Activated CD4-positive, alpha-beta T cell treated with anti-CD3 and anti-CD28 coated beads, Interleukin-10, Interleukin-2, amounts not matched to agents 100 ng/mL and 50 ng/mL, durations not matched to agents 16 hours and 8 hours (primary cell): ENCODE results near the gene ROR2.

Experiments
- DNase-seq: peaks from one replicate; pipeline ENCODE4 v3.0.0-alpha.2; 2020

ROR2 gene

DNA sequence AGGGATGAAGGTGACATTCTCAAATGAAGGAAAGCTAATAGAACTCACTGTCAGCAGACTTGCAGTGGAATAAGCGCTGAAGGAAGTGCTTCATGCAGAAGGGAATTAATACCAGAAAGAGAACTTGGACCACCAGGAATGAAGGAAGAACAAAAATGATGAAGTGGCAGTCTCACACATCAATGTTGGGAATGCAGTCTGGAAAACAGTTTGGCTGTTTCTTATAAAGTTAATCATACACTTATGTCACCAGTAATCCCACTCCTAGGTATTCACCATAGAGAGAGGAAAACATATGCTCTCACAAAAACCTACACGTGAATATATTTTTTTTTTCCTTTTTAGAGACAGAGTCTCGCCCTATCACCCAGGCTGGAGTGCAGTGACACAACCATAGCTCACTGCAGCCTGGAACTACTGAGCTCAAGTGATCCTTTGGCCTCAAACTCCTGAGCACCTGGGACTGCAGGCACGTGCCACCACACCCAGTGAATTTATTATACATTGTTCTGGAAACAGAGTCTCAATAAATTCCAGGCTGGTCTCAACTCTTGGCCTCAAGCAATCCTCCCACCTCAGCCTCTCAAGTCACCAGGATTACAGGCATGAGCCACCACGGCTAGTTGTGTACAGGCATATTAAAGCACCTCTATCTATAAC lies 81.2 kb downstream of the ROR2 start:
- no peak for DNase-seq

DNA sequence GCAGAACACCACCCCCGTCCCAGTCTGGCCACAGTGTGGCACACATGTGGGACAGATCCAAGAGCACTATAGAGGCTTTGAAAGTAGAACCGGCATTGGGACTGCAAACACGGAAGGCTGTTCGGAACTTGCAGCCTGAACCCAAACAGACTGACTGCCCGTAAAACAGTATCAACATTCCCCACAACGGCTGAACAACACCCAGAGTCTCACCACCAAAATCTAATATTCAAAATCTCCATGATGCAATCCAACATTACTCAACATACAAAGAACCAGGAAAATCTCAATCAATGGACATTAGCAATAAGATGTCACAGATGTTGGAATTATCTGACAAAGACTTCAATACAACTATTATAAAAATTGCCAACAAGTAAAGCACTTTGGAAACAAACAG lies 82.3 kb downstream of the ROR2 start:
- DNase-seq: no peak

DNA sequence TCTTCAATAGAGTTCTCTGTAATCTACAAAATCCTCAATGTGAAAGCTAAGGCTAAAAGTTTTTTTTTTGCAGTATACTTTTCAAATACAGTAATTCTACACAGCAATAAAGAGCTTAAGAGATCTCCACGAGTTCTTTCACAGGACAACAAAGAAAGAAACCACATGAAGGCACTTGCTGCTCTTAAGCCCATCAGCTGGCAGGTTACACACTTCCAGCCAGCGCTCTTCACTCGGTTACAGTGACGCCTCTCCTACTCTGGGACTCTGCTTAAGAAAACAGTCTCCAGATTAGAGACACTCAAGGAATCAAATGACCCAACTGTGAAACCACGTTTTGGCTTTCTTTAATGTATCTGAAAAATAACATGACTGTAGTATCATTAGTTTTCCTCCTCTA lies 85.0 kb downstream of the ROR2 start:
- no peak for DNase-seq

DNA sequence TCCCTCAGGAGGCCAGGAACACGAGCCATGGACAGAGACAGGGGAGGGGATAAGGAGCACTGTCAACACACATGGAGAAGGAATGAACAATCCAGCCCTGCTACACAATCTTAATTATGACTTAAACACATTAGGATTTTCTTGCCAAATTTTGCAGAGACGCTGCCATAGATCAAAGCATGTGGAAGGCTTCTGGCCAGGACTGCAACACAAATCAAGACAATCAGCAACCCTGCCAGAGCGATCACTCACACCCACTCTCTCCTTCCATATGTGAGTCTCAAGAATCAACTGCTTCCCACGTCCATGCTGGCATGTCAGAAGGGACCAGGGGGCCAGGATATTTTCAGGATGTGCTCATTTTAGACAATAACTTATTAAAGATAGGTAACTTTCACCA lies 85.6 kb downstream of the ROR2 start:
- no peak for DNase-seq

DNA sequence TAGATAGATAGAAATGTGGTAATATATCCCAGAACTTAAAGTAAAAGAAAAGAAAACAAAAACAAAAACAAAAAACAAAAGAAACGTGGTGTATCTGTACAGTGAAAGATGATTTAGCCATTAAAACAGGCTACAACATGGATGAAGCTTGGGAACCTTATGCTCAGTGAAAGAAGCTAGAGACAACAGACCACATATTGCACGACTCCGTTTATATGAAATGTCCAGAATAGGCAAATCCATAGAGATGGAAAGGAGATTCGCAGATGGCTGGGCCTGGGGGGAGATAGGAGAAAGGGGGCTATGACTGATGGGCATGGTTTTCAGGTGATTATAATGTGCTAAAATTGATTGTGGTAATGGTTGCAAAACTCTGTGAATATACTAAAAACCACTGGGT lies 86.6 kb downstream of the ROR2 start:
- no peak for DNase-seq

DNA sequence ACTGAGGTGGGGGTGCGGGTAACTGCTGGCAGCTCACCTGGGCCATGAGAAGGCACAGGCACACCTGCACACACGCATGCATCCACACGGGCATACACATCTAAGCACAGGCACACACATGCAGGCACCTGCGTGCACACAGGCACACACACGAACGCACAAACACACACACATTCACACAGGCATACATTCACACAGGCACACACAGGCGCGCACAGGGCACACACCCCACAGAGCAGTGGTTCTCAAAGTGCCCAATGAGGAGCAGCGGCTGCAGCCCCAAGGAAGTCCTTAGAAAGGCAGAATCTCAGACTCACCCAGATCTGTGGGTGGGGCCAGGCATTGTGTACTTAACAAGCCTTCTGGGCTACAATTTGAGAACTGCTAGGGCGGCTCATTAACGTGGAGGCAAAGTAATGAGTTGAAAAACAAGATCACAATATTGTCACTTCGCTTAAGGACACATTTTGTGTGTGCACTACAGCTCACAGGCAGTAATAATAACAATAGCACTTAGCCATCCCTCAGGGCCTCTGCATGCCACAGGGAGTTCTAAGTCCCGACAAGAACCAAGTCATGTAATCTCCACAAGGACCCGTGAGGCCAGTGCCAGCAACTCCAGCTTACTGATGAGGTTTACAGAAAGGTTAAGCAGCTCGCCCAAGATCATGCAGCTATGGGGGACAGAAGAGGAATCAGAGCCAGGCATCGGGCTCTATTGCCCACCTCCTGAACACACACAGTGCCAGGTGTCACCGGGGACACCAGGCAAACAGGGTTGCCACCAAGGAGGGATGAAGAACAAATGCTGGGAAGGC lies 91.6 kb downstream of the ROR2 start:
- no peak for DNase-seq

DNA sequence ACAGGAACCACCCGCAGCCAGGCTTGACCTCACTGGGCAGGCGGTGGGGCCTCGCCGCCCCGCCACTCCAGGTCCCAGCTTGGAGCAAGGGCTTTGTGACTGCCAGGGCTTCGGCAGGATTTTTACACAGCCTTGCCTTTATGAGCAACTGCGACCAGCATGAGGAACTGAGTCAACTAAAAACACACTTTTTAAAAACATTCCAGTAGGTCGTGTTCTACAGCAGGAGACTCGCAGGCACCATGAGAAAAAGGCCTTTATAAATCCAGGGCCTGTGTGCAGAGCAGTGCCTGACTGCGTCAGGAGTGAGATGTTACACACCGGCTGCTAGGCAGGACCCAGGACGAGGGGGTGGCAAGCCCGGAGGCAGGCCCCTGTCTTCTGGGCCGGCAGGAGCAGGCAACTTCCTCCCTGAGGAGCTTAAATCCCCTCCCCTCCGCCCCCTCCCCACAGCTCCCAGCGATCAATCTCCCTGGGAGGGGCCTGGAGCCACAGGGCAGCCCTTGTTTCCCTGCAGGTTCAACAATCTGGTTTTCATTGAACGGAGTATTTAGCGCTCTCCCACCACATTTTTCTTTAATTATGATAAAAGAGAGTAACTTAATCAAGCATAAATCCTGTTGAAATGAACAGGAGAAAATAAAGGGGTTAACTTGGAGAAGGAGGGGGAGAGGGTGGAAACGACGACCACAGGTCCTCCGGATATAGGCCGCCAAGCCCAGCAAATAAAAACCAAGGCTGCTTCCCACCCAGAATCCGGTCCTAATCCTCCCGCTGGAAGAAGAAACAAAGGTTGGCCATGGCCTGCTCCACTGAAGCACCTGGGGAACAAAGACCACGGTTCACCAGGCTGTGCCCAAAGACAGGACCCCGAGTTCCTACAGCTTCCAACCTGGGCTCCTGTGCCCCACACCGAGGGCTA lies 92.5 kb downstream of the ROR2 start:
- DNase-seq: no peak

DNA sequence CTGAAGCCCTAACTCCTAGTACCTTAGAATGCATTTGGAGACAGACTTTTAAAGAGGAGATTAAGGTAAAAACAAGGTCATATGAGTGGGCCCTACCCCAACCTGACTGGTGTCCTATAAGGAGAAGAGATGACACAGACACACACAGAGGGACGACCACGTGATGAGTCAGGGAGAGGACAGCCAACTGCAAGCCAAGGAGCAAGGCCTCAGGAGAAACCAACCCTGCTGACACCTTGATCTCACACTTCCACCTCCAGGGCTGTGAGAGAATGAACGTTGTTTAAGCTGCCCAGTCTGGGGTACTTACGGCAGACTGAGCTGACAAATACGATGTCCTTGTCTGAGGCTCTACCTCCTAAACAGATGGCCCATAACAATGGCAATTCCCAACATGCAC lies 93.6 kb downstream of the ROR2 start:
- peak; percentile 22 for DNase-seq

DNA sequence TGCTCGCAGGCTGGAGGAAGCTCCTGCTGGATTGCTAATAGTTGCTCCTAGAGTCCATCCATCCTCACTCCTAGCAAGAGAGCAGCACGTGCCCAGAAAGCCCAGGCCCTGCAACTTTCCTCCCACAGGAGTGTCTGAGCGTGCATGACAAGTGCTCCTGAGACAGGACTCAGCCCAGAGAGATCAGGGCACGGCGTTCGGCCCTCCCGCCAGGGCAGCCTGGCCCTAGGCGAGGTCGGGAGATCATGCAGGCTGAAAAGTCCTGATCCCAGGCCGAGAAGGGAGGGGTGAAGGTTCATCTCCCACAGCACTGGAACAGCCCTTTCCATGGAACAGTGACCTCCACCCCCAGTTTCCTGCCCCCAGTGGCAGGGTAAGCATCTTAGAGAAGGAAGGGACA lies 94.8 kb downstream of the ROR2 start:
- no peak for DNase-seq

DNA sequence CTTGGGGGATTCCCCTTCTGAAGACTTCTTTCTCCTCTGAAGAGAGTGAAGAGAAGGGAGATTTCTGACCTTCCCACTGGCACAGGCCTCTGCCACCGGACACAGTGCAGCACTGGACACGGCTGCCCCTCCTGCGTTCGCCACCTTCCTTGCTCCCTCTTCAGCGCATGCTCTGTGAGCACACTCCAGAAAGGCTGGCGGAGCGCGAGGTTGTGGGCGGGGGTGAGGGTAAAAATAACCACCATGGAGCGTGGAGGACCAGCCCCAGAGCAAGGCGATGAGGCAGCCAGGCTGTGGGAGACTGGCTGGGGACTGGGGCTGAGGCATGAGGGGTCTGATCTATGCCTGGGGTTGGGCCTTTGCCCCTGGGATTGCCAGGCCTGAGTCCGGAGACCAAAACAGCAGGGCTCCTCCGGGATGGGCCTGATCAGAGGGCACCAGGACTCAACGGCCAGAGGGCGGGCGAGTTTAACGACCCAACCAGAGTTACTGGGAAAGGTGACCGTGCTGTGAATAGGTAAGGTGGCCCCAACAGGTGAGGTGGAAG lies 97.2 kb downstream of the ROR2 start:
- DNase-seq: no peak

DNA sequence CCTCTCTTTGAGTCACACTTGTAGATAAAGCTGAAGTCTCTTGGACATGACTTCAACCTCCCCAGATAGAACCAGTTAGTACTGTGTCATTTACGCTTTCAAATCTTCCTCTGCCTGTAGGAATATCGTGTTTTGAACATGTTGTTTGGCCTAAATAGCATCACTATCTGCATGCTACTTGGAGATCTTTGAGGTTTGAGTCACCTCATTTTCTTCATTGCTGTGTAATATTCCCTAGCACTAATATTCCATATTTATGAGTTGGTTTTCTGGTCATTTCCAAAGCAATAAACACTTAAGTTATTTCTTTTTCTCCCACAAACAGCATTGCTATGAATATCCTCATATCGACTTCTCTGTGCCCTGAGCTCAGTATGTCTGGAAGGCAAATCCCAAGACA lies 100.3 kb downstream of the ROR2 start:
- no peak for DNase-seq

DNA sequence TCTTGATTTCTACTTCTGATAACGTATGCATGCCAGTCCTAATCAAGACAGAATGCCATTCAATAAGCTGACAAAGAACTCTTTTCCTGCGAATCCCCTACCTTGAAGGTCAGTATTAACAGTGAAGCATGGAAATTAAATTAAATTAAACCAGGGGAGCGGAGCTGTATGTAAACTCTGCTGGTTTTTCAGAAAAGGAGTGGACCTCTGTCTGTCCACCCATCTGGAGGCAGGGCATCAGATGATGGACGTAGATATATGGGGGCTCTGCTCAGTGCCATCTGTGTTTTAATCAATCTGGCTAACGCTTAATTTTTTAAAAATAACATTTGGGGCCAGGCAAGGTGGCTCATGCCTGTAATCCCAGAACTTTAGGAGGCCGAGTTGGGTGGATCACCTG lies 101.9 kb downstream of the ROR2 start:
- no peak for DNase-seq

DNA sequence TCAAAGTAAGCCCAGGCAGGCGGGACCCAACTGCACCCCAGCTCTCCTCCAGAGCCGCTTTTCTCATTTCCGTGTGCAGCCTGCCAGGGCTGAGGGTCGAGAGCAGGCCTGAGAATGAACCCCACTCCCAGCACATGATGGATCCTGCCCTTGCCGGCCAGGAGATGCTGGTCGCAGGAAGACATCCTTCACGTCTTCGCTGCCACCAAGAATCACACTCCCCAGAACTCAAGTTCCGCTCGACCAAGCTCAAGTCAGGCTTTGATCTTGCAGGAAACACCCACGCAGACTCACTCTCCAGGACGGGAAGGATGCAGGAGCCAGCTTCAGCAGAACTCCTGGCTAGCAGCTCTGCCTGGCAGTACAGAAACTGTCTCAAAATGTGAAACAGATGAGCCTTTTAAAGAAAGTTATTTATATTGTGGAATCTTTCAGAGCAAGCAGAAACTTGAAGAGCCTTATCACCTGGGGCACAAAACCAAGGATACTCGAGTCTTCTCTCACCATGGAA lies 102.4 kb downstream of the ROR2 start:
- peak; percentile 18 for DNase-seq

DNA sequence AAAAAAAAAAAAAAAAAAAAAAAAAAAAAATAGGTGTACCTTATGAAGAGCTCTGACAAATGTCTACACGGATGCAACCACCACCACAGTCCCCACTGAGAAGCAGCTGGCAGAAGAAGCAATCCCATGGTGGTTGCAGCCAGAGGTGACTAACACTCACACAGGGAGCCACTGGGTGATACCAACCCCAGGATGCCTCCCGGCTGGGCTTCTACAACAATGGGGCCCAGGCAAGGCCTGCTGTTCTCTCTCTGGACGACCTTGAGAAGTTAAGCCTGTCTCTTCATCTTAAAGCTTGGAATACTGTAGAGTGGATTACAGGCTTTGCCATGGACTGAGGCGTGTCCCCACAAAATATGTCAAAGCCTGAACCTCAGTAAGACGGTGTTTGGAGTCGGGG lies 104.1 kb downstream of the ROR2 start:
- DNase-seq: no peak

DNA sequence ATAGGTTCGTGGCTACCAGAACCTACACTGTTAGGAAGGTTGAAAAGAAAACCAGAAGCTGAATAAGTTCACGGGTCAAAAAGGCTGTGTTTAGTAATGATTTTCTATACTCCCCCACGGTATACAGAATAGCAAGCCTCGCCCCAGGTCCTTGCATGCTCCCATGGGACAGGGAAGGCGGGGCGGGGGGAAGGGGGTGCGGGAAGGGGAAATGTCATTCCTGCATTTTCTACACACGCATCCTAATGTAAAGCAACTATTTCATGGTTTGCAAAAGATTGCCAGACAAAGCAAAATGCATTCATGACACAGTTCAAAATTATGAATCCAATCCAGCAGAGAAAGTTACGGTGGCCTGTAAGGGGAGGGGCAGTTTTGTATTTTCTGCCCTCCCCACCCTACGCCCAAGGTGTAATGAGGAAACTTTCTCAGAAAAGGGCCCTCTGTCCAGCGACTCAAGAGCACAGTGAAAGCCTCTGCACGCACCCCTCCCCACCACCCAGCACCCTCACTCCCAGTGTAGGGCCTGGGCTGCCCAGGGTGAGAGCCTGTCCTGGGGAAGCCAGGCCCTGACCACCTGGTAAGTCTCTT lies 105.2 kb downstream of the ROR2 start:
- DNase-seq: no peak

DNA sequence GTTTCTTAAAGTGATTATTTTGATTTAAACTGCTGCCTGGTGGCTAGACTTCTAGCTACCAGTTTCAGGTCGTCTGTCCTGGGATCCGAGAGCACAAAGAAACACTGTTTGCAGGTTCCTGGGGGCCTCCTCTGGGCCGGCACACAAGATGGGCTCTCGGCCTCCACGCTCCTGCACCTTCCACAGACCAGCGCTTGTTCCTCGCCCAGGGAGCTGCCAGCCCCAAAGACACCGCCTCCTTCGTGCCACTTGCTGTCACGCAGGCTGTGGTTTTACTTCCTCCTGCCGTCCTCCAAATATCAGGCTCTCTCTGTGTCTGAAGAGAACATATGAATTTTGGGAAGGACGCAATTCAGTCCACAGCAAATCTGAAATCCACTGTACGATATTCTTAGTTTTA lies 105.8 kb downstream of the ROR2 start:
- no peak for DNase-seq

DNA sequence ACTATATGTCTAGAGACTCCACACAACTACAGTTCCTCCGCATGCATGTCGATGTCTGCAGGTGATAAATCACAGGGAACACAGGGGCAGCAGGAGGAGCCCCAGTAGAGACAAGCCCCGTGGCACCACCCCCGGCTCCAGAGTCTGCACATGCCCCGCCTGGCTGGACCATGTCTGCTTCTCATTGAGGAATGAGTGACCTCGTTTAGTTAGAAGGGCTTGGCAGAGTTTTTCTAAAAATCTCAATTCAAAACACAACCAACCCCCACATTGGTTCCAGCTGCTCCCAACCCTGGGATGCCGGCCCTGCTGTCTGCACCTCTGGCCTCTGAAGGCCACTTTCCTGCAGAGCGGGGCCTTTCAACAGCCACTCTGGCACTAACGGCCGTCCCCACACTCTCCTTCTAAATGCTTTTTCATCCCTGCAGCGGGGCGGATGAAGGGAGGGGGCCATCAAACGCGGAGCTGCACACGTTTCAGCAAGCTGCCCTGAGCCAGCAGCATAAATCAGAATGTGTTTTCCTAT lies 106.3 kb downstream of the ROR2 start:
- DNase-seq: no peak

DNA sequence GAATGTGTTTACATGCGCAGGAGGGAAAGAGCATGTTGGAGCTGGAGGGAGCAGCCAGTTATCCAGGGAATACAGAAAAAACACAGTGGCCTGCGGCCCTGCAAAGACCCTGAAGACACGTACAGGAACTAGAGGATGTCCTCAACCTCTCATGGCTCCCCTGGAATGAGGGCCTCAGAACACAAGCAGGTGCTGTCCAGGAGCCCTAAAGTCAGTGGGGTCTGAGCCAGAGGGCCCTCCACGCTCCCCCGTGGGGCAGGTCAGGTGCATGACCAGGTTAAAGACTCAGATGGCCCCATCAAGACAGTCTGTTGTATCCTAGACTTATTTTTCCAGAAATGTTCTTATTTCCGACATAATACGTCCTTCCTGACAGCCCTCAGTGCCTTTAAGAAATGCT lies 106.9 kb downstream of the ROR2 start:
- no peak for DNase-seq

DNA sequence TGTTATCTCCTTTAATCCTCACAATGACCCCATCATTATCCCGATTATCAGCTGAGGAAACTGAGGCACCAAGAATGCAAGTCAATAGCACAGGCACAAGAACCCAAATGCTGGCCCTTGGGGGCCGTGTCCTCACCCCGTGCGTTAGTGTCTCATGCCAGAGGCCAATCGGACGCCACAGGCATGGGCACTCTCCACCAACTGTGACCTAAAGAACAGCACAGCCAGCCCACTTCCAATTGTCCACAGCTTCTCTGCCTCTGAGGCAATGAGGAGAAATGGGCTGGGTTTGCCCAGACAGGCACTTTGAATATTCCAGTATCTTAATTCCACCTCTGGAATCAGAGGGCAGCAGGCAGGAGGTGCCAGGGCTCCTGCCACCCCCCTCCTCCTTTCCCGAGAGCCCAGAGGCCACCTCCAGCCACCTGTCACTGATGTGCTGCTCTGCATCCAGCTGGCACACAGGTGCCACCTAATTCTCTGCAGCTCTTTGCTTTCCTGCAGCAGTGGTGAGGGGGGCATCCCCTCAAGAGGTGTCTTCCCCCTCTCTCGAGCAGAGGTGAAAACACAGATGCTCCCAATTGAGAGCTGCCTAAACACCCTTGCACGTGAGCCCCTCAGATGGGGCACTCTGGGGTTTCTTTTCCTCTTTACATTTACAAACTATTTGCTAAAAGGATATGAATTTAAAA lies 107.5 kb downstream of the ROR2 start:
- no peak for DNase-seq

DNA sequence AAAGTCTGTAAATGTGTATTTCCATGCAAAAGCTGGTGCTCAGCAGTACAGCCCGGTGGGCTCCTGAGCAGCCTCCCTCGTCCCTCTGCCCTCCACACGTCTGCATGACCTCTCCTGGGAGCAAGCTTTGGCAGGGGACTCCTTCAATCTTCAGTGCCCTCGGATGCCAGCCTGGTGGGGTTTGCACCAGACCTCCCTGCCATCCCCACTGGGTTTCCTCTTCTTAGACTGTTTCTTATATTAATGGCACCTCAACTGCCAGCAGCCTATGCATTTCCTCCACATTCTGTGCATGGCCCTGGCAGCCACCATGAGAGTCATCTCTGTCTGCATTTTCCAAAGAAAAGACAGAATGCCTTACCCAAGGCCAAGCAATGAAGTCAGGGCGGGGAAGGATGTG lies 108.4 kb downstream of the ROR2 start:
- no peak for DNase-seq

DNA sequence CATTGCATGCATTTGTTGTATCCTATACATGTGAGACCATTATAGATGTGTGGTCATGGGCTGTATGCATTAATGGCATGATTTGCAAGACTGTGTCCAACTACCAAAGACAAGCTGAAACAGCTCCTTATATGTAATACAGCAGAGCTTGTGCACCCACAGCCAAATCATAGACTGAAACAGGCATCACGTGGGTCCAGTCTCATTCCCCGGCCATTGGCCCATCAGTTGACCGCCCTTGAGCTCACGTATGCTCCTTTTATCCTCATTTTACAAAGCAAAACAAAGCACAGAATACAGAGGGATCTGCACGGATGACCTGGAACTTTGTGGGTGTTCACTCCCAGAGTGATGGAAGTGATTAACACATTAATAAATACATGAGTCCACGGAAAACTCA lies 109.1 kb downstream of the ROR2 start:
- no peak for DNase-seq

DNA sequence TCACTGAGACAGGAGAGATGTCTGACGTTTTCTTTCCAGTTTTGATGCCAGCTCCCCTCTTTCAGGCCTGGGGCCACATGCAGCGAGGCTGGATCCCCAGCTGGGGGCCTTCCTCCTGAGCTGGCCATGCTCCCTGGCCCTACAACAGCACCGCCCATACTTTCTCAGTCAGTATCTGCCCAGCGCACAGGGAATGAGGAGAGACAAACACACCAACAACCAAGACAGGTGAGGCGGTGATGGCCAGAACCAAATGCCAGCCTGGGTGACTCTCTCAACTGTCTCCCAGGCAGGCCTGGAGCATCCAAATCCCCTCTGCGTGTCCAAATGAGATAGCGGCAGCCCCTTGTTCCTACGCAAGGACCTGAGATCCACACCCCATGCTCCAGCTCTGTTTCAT lies 109.6 kb downstream of the ROR2 start:
- DNase-seq: no peak
